COR-L47 (cell line): Measurements from ENCODE around the gene CACHD1.

Source experiments
- DNase-seq: peaks from one replicate; lab custom pipeline; 2025; lab: John Stamatoyannopoulos, UW

The CACHD1 gene

DNA sequence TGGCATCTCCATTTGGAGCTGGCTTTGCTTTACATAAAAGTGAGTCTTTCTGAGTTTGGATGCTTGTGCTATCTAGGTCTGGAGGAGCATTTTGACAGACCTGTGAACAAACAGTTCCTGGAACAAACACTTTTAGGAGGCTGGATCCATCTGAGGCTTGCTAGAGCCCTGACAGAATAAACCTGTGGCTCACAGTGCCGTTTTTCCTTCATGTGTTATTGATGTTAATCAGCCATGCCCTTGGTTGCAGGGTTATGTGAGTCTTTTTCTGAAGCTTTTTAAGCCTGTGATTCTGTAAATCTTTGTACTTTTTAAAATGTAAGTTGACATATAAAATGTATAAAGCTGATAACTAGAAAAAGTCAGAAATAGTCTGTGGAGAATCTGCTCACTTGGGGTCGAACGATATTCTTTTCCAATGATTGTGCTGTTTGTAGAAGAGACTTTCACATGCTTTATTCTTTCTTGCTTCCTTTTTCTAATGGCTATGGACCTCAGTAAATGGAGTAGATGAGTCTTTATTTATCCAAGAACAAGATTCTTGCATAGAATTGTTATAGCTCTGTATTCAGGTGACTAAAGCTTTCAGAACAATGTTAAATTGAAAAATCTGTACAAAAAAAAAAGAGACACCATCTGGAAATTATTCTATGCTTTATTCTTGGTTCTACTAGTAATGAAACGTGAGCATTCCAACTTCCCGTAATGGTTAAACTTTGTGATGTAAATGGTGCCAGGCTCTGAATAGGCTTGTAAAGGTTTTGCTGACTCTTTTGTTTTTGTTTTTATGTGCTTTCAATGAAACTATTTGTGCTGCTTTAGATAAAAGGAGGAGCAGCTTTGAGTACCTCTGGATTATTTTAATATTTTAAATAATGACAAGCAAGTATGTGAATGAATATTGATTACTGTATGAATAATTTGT is 53.7 kb downstream of the CACHD1 start:
- no peak for DNase-seq

- DNase-seq, result no peak
These were observed 54.7 kb downstream of the CACHD1 start for GRCh38 chr1:64524614-64525013.

DNA sequence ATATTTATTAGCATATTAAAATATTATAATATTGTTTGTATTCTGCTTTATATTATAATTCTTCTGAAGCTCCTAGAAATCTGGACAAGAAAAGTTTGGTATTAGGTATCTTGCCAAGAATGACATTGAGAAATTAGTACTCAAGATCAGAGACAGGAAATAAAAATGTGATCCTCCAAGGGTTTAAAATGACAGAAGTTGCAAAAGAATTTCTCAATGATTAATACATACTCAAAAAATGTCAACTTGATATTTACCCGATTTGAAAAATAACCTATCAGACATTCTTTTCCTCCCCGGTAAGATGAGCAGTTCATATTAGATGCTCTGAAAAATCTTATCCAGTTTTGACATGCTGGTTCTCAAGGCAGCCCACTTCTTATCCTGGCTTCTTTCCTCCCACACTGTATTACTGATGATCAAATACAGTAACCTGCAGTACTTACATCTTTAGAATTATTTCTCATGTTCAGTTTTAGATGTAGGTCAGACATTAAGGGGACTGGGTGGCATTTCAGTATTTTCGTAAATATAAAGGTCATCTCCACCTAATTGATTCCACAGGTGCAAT is 55.3 kb downstream of the CACHD1 start:
- DNase-seq, result no peak

DNA sequence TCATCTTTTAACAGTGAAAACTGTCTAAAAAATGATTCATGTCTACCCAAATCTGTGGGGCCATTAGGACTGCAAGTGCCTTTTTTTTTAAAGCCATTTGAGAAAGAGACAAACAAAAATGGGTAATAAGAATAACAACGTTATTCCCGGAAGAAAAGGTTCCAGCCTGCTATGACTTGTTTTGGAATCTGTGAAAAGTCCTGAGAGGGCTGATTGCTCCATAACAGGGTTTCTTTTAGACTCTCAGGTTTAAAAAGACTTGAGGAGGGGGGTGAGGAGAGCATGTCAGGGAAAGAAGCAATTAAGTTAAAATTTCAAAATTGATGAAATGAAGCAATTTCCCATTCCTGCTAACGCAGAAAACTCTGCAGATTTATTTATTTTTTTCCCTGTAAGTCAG is 56.4 kb downstream of the CACHD1 start:
- DNase-seq, result no peak

DNA sequence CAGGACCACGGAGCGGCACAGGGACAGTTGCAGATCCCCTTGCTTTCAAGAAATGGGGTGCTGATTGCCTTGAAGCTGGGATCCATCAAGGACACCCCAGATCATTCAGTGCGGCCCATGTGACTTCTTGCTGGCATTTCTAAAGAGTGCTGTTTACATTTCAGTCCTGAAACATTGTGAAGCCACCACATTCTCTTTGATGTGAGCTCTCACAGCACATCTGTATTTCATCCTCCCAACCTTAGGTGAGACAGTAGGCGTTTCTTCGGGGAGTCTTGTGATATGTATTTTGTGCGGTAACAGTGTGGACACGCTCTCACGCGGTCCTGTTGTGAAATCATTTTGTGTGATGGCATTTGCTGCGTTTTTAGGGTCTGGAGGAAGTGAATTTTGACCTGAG is 57.2 kb downstream of the CACHD1 start:
- no peak for DNase-seq

DNA sequence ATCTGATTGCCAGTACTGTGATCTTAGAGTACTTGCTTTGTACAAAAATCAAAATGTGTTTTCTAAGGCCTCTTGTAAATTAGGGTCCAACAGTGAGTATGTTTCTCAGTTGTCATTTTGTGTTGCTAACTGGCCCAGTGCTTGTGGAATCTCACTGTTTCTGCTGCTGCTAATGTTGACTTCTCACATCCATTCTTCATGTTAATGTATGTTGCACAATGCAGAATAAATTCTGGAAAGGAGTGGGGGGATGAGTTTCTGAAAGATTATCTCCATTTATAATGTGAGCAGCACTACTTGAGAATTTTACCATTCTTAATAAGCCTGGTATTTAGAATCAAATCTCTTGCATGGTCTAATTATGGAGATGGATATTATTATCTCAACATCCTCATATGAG is 57.9 kb downstream of the CACHD1 start:
- DNase-seq, result no peak

- DNase-seq, result no peak
These were observed 61.2 kb downstream of the CACHD1 start for GRCh38 chr1:64530969-64531692.

DNA sequence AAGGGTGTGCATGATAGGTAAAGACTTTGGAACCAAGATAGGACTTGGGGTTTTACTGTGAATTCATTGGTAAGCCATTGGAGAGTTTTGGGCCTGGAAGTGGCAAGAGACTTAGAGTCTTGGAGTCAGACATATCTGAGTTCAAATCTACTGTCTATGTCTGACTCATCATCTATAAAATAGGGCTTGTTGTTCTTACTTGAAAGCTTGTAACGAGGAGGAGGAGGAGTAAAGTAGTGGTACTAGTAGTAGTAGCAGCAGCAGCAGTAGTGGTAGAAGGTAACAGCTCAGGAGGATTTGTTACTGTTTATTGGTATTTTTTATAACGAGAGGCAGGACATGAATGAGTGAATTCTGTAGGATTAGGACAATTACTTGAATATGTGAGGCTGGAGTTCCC is 62.7 kb downstream of the CACHD1 start:
- no peak for DNase-seq

GRCh38 chr1:64535938-64536835 is 66.3 kb downstream of the CACHD1 start:
- DNase-seq, result peak; percentile 73

- no peak for DNase-seq
These were observed 67.0 kb downstream of the CACHD1 start for GRCh38 chr1:64536836-64537490.

DNA sequence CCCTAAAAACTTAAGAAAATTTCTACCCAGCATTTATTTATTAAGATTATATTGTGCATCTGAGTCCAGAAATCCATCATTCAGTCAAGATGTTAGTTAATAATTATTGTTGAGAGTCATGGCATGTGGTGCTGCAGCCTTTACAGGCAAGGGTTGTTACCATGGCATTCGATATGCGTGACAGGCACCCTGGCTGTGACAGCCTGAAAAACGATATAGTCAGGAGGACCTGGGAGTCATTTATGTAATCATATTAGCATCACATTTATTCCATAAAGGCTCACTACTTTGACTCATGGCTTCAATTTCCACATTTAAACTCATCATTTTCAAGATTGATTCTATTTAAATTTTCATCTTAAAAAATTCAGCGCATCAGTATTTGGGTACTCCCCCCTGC is 68.0 kb downstream of the CACHD1 start:
- no peak for DNase-seq

GRCh38 chr1:64538389-64538788 is 68.5 kb downstream of the CACHD1 start:
- DNase-seq, result no peak

- DNase-seq, result no peak
These were observed 69.4 kb downstream of the CACHD1 start for GRCh38 chr1:64539289-64539688.

DNA sequence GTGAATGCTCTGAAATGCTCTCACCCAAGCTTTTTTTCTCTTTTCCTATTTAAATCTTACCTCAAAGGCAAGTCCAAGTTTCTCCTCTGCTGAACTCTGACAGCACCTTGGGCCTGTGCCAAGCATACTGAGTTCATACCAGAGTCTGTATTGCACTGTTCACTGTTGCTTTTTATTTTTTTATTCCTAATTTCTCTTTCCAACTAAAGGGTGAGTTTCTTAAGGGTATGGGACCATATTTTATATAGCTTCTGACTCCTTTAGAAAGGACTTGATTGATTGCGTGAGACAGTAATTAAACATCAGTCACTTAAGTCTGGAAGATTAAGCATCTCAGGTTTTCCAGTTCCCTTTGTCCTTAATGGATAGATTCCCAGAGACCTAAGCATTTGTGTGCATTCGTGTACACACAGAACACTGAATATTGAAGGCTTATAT is 69.9 kb downstream of the CACHD1 start:
- no peak for DNase-seq

- DNase-seq, result no peak
These were observed 70.4 kb downstream of the CACHD1 start for GRCh38 chr1:64540265-64540791.

- no peak for DNase-seq
These were observed 72.2 kb downstream of the CACHD1 start for GRCh38 chr1:64542118-64542517.

DNA sequence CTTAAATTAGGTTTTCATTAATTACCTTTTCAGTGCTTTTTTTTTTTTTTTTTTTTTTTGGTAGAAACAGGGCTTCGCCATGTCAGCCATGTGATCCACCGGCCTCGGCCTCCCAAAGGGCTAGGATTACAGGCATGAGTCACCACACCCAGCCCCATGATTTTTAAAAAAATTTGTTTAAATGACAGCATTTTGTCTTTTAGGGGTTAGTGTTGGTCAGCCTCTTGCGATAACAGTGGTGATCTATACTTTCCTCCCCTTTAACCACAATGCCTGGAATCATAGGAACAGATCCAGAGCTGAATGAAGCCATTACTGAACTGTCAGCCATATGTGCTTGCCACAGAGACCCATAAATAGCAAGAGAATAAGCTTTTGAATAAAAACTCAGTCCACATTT is 73.9 kb downstream of the CACHD1 start:
- no peak for DNase-seq

DNA sequence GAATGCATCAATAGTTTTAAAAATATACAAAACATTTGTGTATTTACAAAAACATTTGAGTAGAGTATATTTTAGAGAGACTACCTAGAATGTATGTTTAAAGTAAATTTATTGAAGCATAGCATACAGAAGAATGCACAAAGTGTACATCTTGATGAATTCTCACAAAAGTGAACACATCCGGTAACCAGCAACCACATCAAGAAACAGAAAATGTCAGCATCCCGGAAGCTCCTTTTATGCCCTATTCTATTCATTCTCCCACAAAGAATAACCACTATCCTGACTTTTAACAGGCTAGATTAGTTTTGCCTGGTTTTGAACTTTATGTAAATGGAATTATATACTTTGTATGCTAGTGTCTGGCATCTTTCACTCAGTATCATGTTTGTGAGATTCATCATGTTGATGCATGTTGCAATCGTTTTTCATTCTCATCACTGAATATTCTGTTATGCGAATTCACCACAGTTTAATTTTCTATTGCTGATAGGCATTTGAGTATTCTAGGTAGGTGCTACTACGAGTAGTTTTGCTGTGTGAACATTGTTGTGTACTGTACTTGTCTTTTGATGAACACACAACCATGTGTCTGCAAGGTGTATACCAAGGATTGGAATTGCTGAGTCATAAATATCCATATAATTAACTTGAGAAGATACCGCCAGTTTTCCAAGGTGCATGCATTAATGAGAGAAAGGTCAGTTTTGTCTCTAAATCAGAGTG is 75.4 kb downstream of the CACHD1 start:
- DNase-seq, result no peak

DNA sequence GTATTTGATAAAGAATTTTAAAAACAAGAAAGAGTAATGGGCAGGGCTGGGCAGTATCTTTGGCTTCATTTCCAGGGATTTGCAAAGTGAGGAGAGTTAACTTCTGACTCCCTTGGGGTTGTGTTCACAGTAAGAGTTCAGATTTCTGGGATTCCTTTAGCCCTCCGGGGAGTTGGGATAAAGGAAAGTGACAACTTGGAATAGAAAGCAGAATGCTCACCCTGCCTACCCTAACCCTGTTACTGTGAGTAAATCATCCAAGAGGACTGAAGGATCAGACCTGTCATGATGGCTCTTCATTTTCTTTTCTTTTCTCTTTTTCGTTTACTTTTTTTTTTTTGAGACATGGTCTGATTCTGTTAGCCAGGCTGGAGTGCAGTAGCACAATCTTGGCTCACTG is 76.1 kb downstream of the CACHD1 start:
- no peak for DNase-seq

DNA sequence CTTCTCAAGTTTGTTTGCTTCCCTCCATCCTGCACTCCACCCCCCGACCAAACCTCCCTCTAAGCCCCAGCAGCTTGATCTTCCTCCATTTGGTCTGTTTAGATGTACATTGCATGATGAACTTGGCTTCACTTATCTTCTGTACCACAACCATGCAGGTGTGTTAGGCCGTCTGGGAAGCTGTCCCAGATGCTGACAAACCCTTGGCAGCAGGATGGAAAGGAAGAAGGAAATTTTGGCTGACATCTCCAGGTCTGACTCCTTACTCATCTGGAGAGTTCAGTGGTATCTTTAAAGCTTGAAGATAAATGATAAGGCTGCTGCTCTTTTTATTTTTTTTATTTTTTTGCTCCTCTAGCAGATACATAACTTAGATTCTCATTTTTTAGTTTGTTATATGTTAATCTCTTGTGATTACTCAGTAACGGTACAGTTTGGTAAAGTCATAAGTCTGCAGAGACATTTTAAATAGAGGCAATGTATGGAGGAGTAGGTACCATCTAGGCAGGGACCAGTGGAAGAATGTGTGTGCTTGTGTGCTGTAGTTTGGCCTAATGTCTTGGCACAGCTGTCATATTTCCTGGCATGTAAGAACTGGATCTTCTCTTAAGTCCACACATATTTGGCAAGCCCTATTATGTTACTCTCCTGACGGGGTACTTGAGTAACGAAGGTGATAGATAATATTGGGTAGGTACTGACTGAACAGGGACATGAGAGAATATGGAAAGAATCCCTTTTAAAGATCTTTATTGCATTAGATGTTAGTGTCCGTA is 79.7 kb downstream of the CACHD1 start:
- DNase-seq, result no peak
